ENCODE results near the gene PNKD.

The PNKD gene

GRCh38 chr2:218345491-218346236 lies 75.3 kb downstream of the PNKD start:
- no peak for DNase-seq

- DNase-seq = no peak
Observed at GRCh38 chr2:218347172-218347571, 76.9 kb downstream of the PNKD start.

- no peak for DNase-seq
Observed at GRCh38 chr2:218354045-218354444, 83.7 kb downstream of the PNKD start.

- no peak for DNase-seq
Observed at GRCh38 chr2:218354850-218355443, 84.6 kb downstream of the PNKD start.

GRCh38 chr2:218357236-218358177 lies 87.2 kb downstream of the PNKD start:
- DNase-seq = no peak

- DNase-seq = peak in 1 of 2 donors; percentile 8
Observed at GRCh38 chr2:218360453-218360852, 90.1 kb downstream of the PNKD start.

GRCh38 chr2:218362606-218363005 lies 92.3 kb downstream of the PNKD start:
- no peak for DNase-seq

- no peak for DNase-seq
Observed at GRCh38 chr2:218363736-218364135, 93.4 kb downstream of the PNKD start.

- no peak for DNase-seq
Observed at GRCh38 chr2:218364196-218364595, 93.9 kb downstream of the PNKD start.

- DNase-seq = no peak
Observed at GRCh38 chr2:218366621-218367414, 96.5 kb downstream of the PNKD start.

GRCh38 chr2:218367415-218368149 lies 97.3 kb downstream of the PNKD start:
- peak in 1 of 2 donors; percentile 66 for DNase-seq

- no peak for DNase-seq
Observed at GRCh38 chr2:218368150-218368528, 97.8 kb downstream of the PNKD start.

GRCh38 chr2:218368621-218369153 lies 98.4 kb downstream of the PNKD start:
- DNase-seq = no peak

- DNase-seq = no peak
Observed at GRCh38 chr2:218369330-218369729, 99.0 kb downstream of the PNKD start.

GRCh38 chr2:218370410-218371063 lies 100.2 kb downstream of the PNKD start:
- no peak for DNase-seq

- no peak for DNase-seq
Observed at GRCh38 chr2:218371983-218372350, 101.6 kb downstream of the PNKD start.

- DNase-seq = no peak
Observed at GRCh38 chr2:218374795-218375194, 104.5 kb downstream of the PNKD start.

GRCh38 chr2:218375212-218375611 lies 104.9 kb downstream of the PNKD start:
- no peak for DNase-seq

- DNase-seq = no peak
Observed at GRCh38 chr2:218378053-218378452, 107.7 kb downstream of the PNKD start.

GRCh38 chr2:218381916-218382366 lies 111.6 kb downstream of the PNKD start, which contains the start of gene SLC11A1:
Gene SLC11A1 (plus strand): TSS chr2:218382273. CDS start chr2:218382369, 96 bp downstream.
- peak; percentile 21 to 49 for DNase-seq

GRCh38 chr2:218382785-218383184 lies 112.5 kb downstream of the PNKD start:
- DNase-seq = no peak
